Endothelial cell of umbilical vein (primary cell): ENCODE measurements around the gene ZNF317. TPM values are rescaled to one million over a fixed set of nuclear protein-coding genes. Genes with fewer than 3 reads are reported as not detected.

Source experiments
- BruUV-seq: library from RNA; stranded (reverse); fragments of 400-500 nt; replicated peaks from 2 replicates; lab custom pipeline; 2021; lab: Mats Ljungman, UMichigan
- CTCF ChIA-PET: fragments of 300-600, 350-600 bp; sonication (Branson Sonifier 250); formaldehyde crosslinking; loops from one replicate; lab custom pipeline; 2021; ENCODE audit warnings: antibody characterized with exemption, inconsistent platforms; lab: Charles Lee
- POLR2A ChIA-PET: fragments of 300-600, 350-600 bp; sonication (Branson Sonifier 250); formaldehyde crosslinking; loops from one replicate; lab custom pipeline; 2021; ENCODE audit warnings: antibody characterized with exemption, inconsistent platforms; lab: Charles Lee
- DNase-seq: peaks from one replicate; pipeline ENCODE4 v3.0.0-alpha.2; 2011; ENCODE audit warnings: low read depth, low spot score
- FAIRE-seq: peaks from 2 replicates; lab custom pipeline; 2011; peaks lifted over from hg19 to GRCh38; lab: Jason Lieb, UNC
- H2AFZ ChIP-seq: 2 replicates; pipeline ENCODE4 v1.6.0; 2012; ENCODE audit warnings: low read depth, low read length, control low read depth, inconsistent platforms
- H3K27ac ChIP-seq: 2 replicates; pipeline ENCODE4 v1.5.1; 2011; ENCODE audit warnings: low read depth, mild to moderate bottlenecking, control low read depth, low read length, moderate library complexity; ENCODE audit not compliant: insufficient read depth
- H3K27me3 ChIP-seq, 2 experiments: 2 replicates each; pipeline versions ENCODE4 v1.6.0 to v1.6.1; 2011; ENCODE audit warnings: low read length in 2 of 2, mixed read lengths in 1 of 2; ENCODE audit not compliant: control insufficient read depth in 2 of 2, insufficient read depth in 2 of 2
- H3K36me3 ChIP-seq, 2 experiments: 2 replicates in 1 of 2; 3 replicates in 1 of 2; pipeline ENCODE4 v1.5.1; 2011; ENCODE audit warnings: low read length in 2 of 2, mild to moderate bottlenecking in 1 of 2, moderate library complexity in 1 of 2; ENCODE audit not compliant: control insufficient read depth in 2 of 2, insufficient read depth in 2 of 2; ENCODE audit errors: extremely low read depth in 1 of 2
- H3K4me1 ChIP-seq: 3 replicates; pipeline ENCODE4 v1.5.1; 2011; ENCODE audit warnings: mild to moderate bottlenecking, low read length; ENCODE audit not compliant: control insufficient read depth, insufficient read depth; ENCODE audit errors: extremely low read depth
- H3K4me2 ChIP-seq: 2 replicates; pipeline ENCODE4 v1.6.1; 2011; ENCODE audit warnings: low read length, control low read depth, mixed read lengths; ENCODE audit not compliant: insufficient read depth
- H3K4me3 ChIP-seq, 3 experiments: fragments of 200-600 bp in 1 of 3; sonication (generic), shearing (Covaris generic) in 1 of 3; replicated peaks in 1 of 3; 2 replicates each; pipeline ENCODE4 v1.5.1; 2011 to 2016; ENCODE audit warnings: control low read depth in 3 of 3, low read length in 3 of 3, mild to moderate bottlenecking in 2 of 3, inconsistent platforms in 1 of 3, low read depth in 1 of 3, moderate library complexity in 1 of 3; ENCODE audit not compliant: insufficient read depth in 1 of 3
- H3K79me2 ChIP-seq: 2 replicates; pipeline ENCODE4 v1.6.0; 2012; ENCODE audit warnings: low read length, inconsistent platforms; ENCODE audit not compliant: control insufficient read depth, insufficient read depth
- H3K9ac ChIP-seq: replicated peaks from 2 replicates; pipeline ENCODE3; 2011; ENCODE audit warnings: low read length, control low read depth; ENCODE audit not compliant: insufficient read depth; ENCODE audit errors: extremely low read depth
- H3K9me1 ChIP-seq: replicated peaks from 3 replicates; pipeline ENCODE4 v1.6.0; 2011; ENCODE audit warnings: mild to moderate bottlenecking, low read length; ENCODE audit not compliant: control insufficient read depth, insufficient read depth; ENCODE audit errors: extremely low read depth
- H3K9me3 ChIP-seq: replicated peaks from 2 replicates; pipeline ENCODE4 v1.5.1; 2012; ENCODE audit warnings: low read length, inconsistent platforms; ENCODE audit not compliant: control insufficient read depth, insufficient read depth
- H4K20me1 ChIP-seq: replicated peaks from 2 replicates; pipeline ENCODE3; 2011; ENCODE audit warnings: mild to moderate bottlenecking, low read length; ENCODE audit not compliant: control insufficient read depth, insufficient read depth; ENCODE audit errors: extremely low read depth
- CTCF ChIP-seq, 2 donors: IDR thresholded peaks; 1 replicate in 1 of 2; 2 replicates in 1 of 2; pipeline ENCODE4 v1.5.1; 2011; ENCODE audit warnings: low read length in 2 of 2, mild to moderate bottlenecking in 2 of 2, moderate library complexity in 2 of 2, control low read depth in 1 of 2, inconsistent platforms in 1 of 2, low read depth in 1 of 2; ENCODE audit not compliant: insufficient read depth in 1 of 2; ENCODE audit errors: extremely low read depth in 1 of 2
- EZH2 ChIP-seq: IDR thresholded peaks from 2 replicates; pipeline ENCODE4 v1.6.1; 2012; ENCODE audit warnings: borderline replicate concordance, low read depth, mild to moderate bottlenecking, moderate library complexity, low read length, inconsistent platforms; ENCODE audit not compliant: severe bottlenecking
- FOS ChIP-seq: IDR thresholded peaks from 2 replicates; pipeline ENCODE4 v1.6.1; 2011; ENCODE audit warnings: mild to moderate bottlenecking, low read length, moderate library complexity, borderline replicate concordance; ENCODE audit not compliant: insufficient read depth
- GATA2 ChIP-seq: IDR thresholded peaks from 2 replicates; pipeline ENCODE4 v1.7.0; 2011; ENCODE audit warnings: low read depth, mild to moderate bottlenecking, moderate library complexity, mixed read lengths, low read length; ENCODE audit not compliant: insufficient read length, insufficient read depth
- JUN ChIP-seq: IDR thresholded peaks from 2 replicates; pipeline ENCODE4 v1.6.1; 2011; ENCODE audit warnings: borderline replicate concordance, low read depth; ENCODE audit not compliant: insufficient read length, insufficient read depth
- MAX ChIP-seq: IDR thresholded peaks from 2 replicates; pipeline ENCODE4 v1.6.1; 2011; ENCODE audit not compliant: insufficient read depth, insufficient read length
- MYC ChIP-seq: IDR thresholded peaks from one replicate; pipeline ENCODE4 v1.6.1; 2011; ENCODE audit warnings: mild to moderate bottlenecking, low read depth, low read length
- POLR2A ChIP-seq: IDR thresholded peaks from 2 replicates; pipeline ENCODE4 v1.6.1; 2012; ENCODE audit warnings: low read depth, mild to moderate bottlenecking, control low read depth, low read length
- POLR2AphosphoS5 ChIP-seq: IDR thresholded peaks from 2 replicates; pipeline ENCODE4 v1.6.1; 2012; ENCODE audit warnings: low read depth, mild to moderate bottlenecking, control low read depth, low read length, moderate library complexity; ENCODE audit not compliant: insufficient read depth
- dilution Hi-C: fragments of 300-500 bp; cut with MboI; formaldehyde crosslinking; loops from one replicate; pipeline ENCODE4 v1.15.0; 2019; ENCODE audit warnings: low sequenced_read_pairs; ENCODE audit not compliant: extremely low pct_ligation_motif_present
- intact Hi-C: fragments of 100-400 bp; cut with micrococcal nuclease; formaldehyde crosslinking; loops from one replicate; pipeline ENCODE4 v1.10.0; 2022
- polyA plus RNA-seq, 4 experiments: library from polyadenylated mRNA; depleted of rRNA in 3 of 4; stranded (reverse) in 3 of 4; unstranded in 1 of 4; fragments of >200 nt; gene quantifications; 2 replicates each; pipeline versions ENCODE4 v1.2.1 to v1.2.3, GENCODE V29; 2011 to 2012; ENCODE audit warnings: missing spikeins in 1 of 4
- total RNA-seq: library from RNA; stranded (reverse); gene quantifications from 2 replicates; pipeline ENCODE4 v1.2.3, GENCODE V29; 2021

Gene ZNF317
- total and polyA plus RNA-seq, 2 donors (not counting 3 experiments of a cell fraction or from before 2014, with no cell fraction given), result 14.2 to 29.5 TPM

GRCh38 chr19:9151367-9151766 is 11.2 kb downstream of the ZNF317 start:
- no peak for TF ChIP-seq JUN
- TF ChIP-seq GATA2, result no peak
- no peak for TF ChIP-seq EZH2
- TF ChIP-seq CTCF (IDR thresholded peaks at IDR 0.05; ENCODE audit: extremely low read depth in 1 of 2, insufficient read depth in 1 of 2, low read depth in 1 of 2, low read length in 2 of 2), result no peak
- no peak for TF ChIP-seq FOS
- TF ChIP-seq MYC, result no peak
- no peak for TF ChIP-seq POLR2A
- TF ChIP-seq POLR2AphosphoS5, result no peak
- TF ChIP-seq MAX, result no peak
- Histone ChIP-seq H3K36me3 (peaks cover 7 to 12% of the 10 kb centered on the region in 2 experiments), H3K79me2 (peaks cover 92% of the 10 kb centered on the region), H3K9me1 (no peaks in the 10 kb centered on the region), H3K4me3 (no peak overlapping the region), H4K20me1 (no peaks in the 10 kb centered on the region), H3K27me3 (no peaks in the 10 kb centered on the region), H3K4me2 (no peak overlapping the region), H3K4me1 (no peaks in the 10 kb centered on the region), H3K9ac (no peak overlapping the region), H3K27ac (no peak overlapping the region), H3K9me3 (no peaks in the 10 kb centered on the region), H2AFZ (no peak overlapping the region)
- DNase-seq (no peak), FAIRE-seq (no peak)
- no TSS peak for BruUV-seq
- ChIA-PET POLR2A (no interaction called here), CTCF (no interaction called here)
- dilution Hi-C loops (no loop called here), intact Hi-C loops (no loop called here)
